ENCODE measurements around the gene PDE6B. TPM values are rescaled to one million over a fixed set of nuclear protein-coding genes. Genes with fewer than 3 reads are reported as not detected.

PDE6B gene
- total and polyA plus RNA-seq, 8 donors: 7.6 to 21.1 (median 16.4) TPM

DNA sequence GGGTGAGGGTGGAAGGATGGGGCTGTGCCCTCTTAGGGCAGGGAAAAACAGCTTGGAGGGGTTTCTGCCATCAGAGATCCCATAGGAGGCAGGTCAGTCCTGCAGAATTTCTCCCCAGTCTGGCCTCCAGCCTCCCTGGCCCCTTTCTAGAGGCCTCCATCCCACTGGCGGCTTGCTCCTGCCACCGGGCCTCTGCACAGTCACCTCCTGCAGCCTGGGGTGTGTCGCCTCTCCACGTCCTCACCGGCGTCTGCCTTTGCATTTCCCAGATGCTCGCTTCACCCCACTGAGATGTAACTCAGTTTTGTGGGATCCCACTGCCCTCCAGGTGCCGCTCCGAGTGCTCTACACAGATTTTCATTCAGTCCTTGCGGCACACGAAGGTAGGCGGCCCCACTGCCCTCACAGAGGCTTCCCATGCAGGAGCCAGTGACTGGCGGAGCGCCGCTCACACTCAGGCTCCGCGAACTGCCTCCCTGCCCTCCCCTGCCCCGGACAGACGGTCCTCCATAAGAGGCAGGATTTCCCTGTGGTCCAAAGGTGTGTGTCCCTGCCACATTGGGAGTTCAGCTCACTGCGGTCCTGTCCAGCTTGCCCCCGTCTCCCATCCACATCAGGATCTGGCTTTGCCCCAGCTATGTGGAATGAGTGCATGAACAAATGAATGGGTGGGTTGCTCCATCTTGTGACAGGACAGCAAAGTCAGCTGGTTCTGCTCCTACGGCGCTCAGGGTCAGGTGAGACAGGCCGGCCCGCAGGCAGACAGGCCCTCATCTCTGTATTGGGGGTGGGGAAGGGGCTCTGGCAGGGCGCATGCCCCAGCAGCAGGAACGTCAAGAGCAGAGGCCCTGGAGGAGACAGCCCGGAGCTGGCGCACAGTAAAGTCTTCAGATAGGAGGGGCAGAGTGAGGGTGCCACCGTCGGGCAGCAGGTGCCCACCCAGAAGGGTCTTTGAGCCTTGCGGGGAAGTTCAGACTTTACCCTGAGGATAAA, 46.6 kb upstream of the PDE6B start:
- Histone ChIP-seq H3K4me1 (peaks cover 0 to 7% of the 10 kb centered on the region in 2 donors), H3K27me3 (peaks cover 45 to 98% of the 10 kb centered on the region in 2 donors), H3K27ac (no peak overlapping the region), H3K36me3 (no peaks in the 10 kb centered on the region), H3K4me3 (no peak overlapping the region), H3K9me3 (peaks cover 0 to 8% of the 10 kb centered on the region in 2 donors)
- intact Hi-C loops (cut with DNase I): no loop called here
- TF ChIP-seq CTCF (IDR thresholded peaks at IDR 0.05): no peak
- DNase-seq (peak in 1 of 4 donors; percentile 55), ATAC-seq (no peak)

GRCh38 chr4:579543-580175, 45.7 kb upstream of the PDE6B start:
- Histone ChIP-seq H3K27me3 (peaks cover 36 to 92% of the 10 kb centered on the region in 2 donors), H3K4me3 (no peak overlapping the region), H3K4me1 (peaks cover 0 to 7% of the 10 kb centered on the region in 2 donors), H3K36me3 (no peaks in the 10 kb centered on the region), H3K9me3 (peaks cover 0 to 15% of the 10 kb centered on the region in 2 donors), H3K27ac (no peak overlapping the region)
- no peak for TF ChIP-seq CTCF (IDR thresholded peaks at IDR 0.05)
- ATAC-seq: no peak
- intact Hi-C loops (cut with DNase I): no loop called here
- DNase-seq: no peak

DNA sequence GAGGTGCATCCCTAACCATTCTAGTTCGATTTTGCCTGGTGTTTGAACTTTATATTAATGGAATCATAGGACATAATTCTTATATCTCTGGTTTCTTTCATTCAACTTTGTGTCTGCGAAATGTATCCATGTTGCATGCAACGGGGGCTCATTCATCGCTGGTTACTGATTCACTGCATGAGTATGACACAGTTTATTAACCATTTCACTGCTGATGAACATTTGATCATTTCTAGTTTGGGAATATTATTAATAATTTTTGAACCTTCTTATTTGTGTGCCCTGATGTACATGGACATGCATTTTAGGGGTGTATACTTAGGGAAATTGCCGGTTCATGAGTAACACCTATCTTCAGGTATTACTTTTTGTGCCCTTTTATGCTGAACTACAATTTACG, 44.2 kb upstream of the PDE6B start:
- TF ChIP-seq CTCF (IDR thresholded peaks at IDR 0.05): no peak
- intact Hi-C loops (cut with DNase I): no loop called here
- Histone ChIP-seq H3K4me3 (no peak overlapping the region), H3K9me3 (peaks cover 0 to 20% of the 10 kb centered on the region in 2 donors), H3K4me1 (peaks cover 0 to 7% of the 10 kb centered on the region in 2 donors), H3K36me3 (no peaks in the 10 kb centered on the region), H3K27ac (no peak overlapping the region), H3K27me3 (peaks cover 33 to 79% of the 10 kb centered on the region in 2 donors)
- ATAC-seq (no peak), DNase-seq (no peak)

GRCh38 chr4:581753-582361, 43.5 kb upstream of the PDE6B start:
- H3K27me3 ChIP-seq: peaks cover 29 to 79% of the 10 kb centered on the region in 2 donors
- H3K36me3 ChIP-seq: no peaks in the 10 kb centered on the region
- no peak overlapping the region for H3K27ac ChIP-seq
- DNase-seq (no peak), ATAC-seq (no peak)
- peaks cover 0 to 7% of the 10 kb centered on the region in 2 donors for H3K4me1 ChIP-seq
- peaks cover 0 to 20% of the 10 kb centered on the region in 2 donors for H3K9me3 ChIP-seq
- intact Hi-C loops (cut with DNase I): no loop called here
- no peak overlapping the region for H3K4me3 ChIP-seq
- no peak for TF ChIP-seq CTCF (IDR thresholded peaks at IDR 0.05)

Data from left lung (tissue), 10 donors.